Measurements from ENCODE around the gene REG3G. TPM values are rescaled to one million over a fixed set of nuclear protein-coding genes. Genes with fewer than 3 reads are reported as not detected.

Gene REG3G
- total and polyA plus RNA-seq, 2 of the 13 experiments (the other 11 are each of a cell fraction or from before 2014, with no cell fraction given) = not detected

- no peak for TF ChIP-seq ZGPAT (CRISPR knock-in tag; IDR thresholded peaks at IDR 0.05)
- TF ChIP-seq ZNF253 (CRISPR knock-in tag; IDR thresholded peaks at IDR 0.05; ENCODE audit: borderline replicate concordance) = no peak
- TF ChIP-seq CAMTA2 (CRISPR knock-in tag; IDR thresholded peaks at IDR 0.05; ENCODE audit: borderline replicate concordance) = no peak
- TF ChIP-seq ZBTB40 (IDR thresholded peaks at IDR 0.05) = no peak
- no peak for TF ChIP-seq ZBTB40 (CRISPR knock-in tag; IDR thresholded peaks at IDR 0.05)
- TF ChIP-seq FOXP4 (CRISPR knock-in tag; IDR thresholded peaks at IDR 0.05) = no peak
- no peak for TF ChIP-seq YY1 (IDR thresholded peaks at IDR 0.05; ENCODE audit: insufficient read depth, insufficient replicate concordance, low read depth, low read length)
- no peak for TF ChIP-seq PHF21A (CRISPR knock-in tag; IDR thresholded peaks at IDR 0.05)
- TF ChIP-seq ZNF121 (CRISPR knock-in tag; IDR thresholded peaks at IDR 0.05) = no peak
- no peak for TF ChIP-seq ZNF510 (CRISPR knock-in tag; IDR thresholded peaks at IDR 0.05; ENCODE audit: low read depth)
- no peak overlapping the region for H3K4me2 ChIP-seq (ENCODE audit: low read depth, low read length)
- ATAC-seq (no peak), FAIRE-seq (no peak), DNase-seq (ENCODE audit: low spot score) (no peak)
- no peaks in the 10 kb centered on the region for H4K20me1 ChIP-seq (ENCODE audit: insufficient read depth, low read length)
- POLR2A ChIA-PET = no interaction called here
- no peaks in the 10 kb centered on the region for H3K79me2 ChIP-seq (ENCODE audit: insufficient read depth, low read length)
- no peak overlapping the region for H3K4me3 ChIP-seq (replicated peaks in 1 of 3; ENCODE audit: insufficient read depth in 1 of 3, low read depth in 2 of 3, low read length in 3 of 3)
- in situ Hi-C loops (cut with HindIII; ENCODE audit: extremely low pct_ligation_motif_present, low pct_unique_long_range_greater_than_20kb) = no loop called here
- H3K36me3 ChIP-seq (replicated peaks in 1 of 2; ENCODE audit: control insufficient read depth in 1 of 2, insufficient read depth in 2 of 2, low read length in 2 of 2) = no peaks in the 10 kb centered on the region
- H3K27me3 ChIP-seq (ENCODE audit: control insufficient read depth in 1 of 2, insufficient read depth in 2 of 2, low read length in 2 of 2) = 0 out of 5 replicates have a peak, but pooled peaks cover 0 to 7% of the 10 kb centered on the region in 2 experiments
- BruUV-seq (replicated peaks) = no TSS peak
- H3K9ac ChIP-seq (ENCODE audit: insufficient read depth, low read depth, low read length) = no peak overlapping the region
- WGBS (ENCODE audit: low lambda C conversion rate) = 8% methylated on average over 4 of the region's 4 CpGs
- H3K27ac ChIP-seq (ENCODE audit: extremely low read length, insufficient read depth, low read length) = no peak overlapping the region
- intact Hi-C loops (cut with micrococcal nuclease; ENCODE audit: unreplicated experiment) = no loop called here
- H2AFZ ChIP-seq (ENCODE audit: low read length) = no peak overlapping the region
- no peaks in the 10 kb centered on the region for H3K9me3 ChIP-seq (ENCODE audit: low read length)
- CTCF ChIA-PET (ENCODE audit: low intra/inter-chr PET ratio, low total read pairs) = interaction anchor here (0.6 kb wide), 1 partner anchor 155 kb away, joined by 3 read pairs; no protein-coding TSS in a partner anchor
- H3K4me1 ChIP-seq (ENCODE audit: insufficient read depth, low read length) = no peaks in the 10 kb centered on the region
These were observed 9.2 kb upstream of the REG3G start for GRCh38 chr2:79016342-79016741.

Data from HepG2 (cell line).